Endodermal cell (in vitro differentiated cells): ENCODE results near the gene CCDC80. TPM values are rescaled to one million over a fixed set of nuclear protein-coding genes. Genes with fewer than 3 reads are reported as not detected.

ENCODE experiments used
- DNase-seq: peaks from one replicate; pipeline ENCODE4 v3.0.0-alpha.2; 2017
- H3K27ac ChIP-seq: 2 replicates; pipeline ENCODE4 v1.5.1; 2013; ENCODE audit warnings: mild to moderate bottlenecking, low read depth, low read length, moderate library complexity
- H3K27me3 ChIP-seq: 2 replicates; pipeline ENCODE4 v1.6.1; 2013; ENCODE audit warnings: mild to moderate bottlenecking, low read length, moderate library complexity; ENCODE audit not compliant: insufficient read depth, control insufficient read depth, poor library complexity, severe bottlenecking
- H3K36me3 ChIP-seq: 2 replicates; pipeline ENCODE4 v1.7.0; 2013; ENCODE audit warnings: mild to moderate bottlenecking, low read length, moderate library complexity; ENCODE audit not compliant: control insufficient read depth, insufficient read depth
- H3K4me1 ChIP-seq: one replicate; pipeline ENCODE4 v1.7.0; 2013; ENCODE audit warnings: low read length; ENCODE audit not compliant: control insufficient read depth, insufficient read depth
- H3K4me3 ChIP-seq: 2 replicates; pipeline ENCODE4 v1.5.1; 2013; ENCODE audit warnings: mild to moderate bottlenecking, low read length, moderate library complexity
- H3K9ac ChIP-seq: 2 replicates; pipeline ENCODE4 v1.6.1; 2013; ENCODE audit warnings: mild to moderate bottlenecking, low read length, moderate library complexity; ENCODE audit not compliant: poor library complexity, severe bottlenecking; ENCODE audit errors: extremely low read depth
- H3K9me3 ChIP-seq: 2 replicates; pipeline ENCODE4 v1.6.1; 2013; ENCODE audit warnings: mild to moderate bottlenecking, low read length, moderate library complexity; ENCODE audit not compliant: control insufficient read depth
- H3K27ac Mint-ChIP-seq: 2 replicates; pipeline ENCODE4 v1.8.0; 2020; ENCODE audit warnings: mixed read lengths
- H3K27me3 Mint-ChIP-seq: 2 replicates; pipeline ENCODE4 v1.8.0; 2021; ENCODE audit warnings: mild to moderate bottlenecking, mixed read lengths; ENCODE audit not compliant: insufficient read depth
- H3K36me3 Mint-ChIP-seq: 2 replicates; pipeline ENCODE4 v1.8.0; 2020; ENCODE audit warnings: low read depth, mixed read lengths
- H3K4me1 Mint-ChIP-seq: 2 replicates; pipeline ENCODE4 v1.8.0; 2020; ENCODE audit warnings: mixed read lengths
- H3K4me3 Mint-ChIP-seq: 2 replicates; pipeline ENCODE4 v1.8.0; 2020; ENCODE audit warnings: mild to moderate bottlenecking, moderate library complexity, mixed read lengths
- H3K9me3 Mint-ChIP-seq: 2 replicates; pipeline ENCODE4 v1.8.0; 2020; ENCODE audit warnings: mild to moderate bottlenecking, mixed read lengths
- WGBS, 2 experiments: methylation state at CpG; one replicate each; pipeline versions ENCODE4 v1.1.5 to v1.1.7; 2013; ENCODE audit warnings: missing lambda C conversion rate in 2 of 2, mixed read lengths in 1 of 2; ENCODE audit not compliant: insufficient coverage in 1 of 2, insufficient read length in 1 of 2; 5-methylcytosine and 5-hydroxymethylcytosine counted together
- total RNA-seq, 2 donors: library from RNA; stranded (reverse); fragmentation: NEBNext Ultra II Directional in 1 of 2; extraction: Animal tissue kit (Norgen Biotek cat#: 25700) in 1 of 2; gene quantifications; 2 replicates in 1 of 2; 3 replicates in 1 of 2; pipeline ENCODE4 v1.2.1, GENCODE V29; 2021
- TF ChIP-seq, protein P1 (sequence below): fragments of 200-600 bp; sonication (generic); conservative IDR thresholded peaks from 2 replicates; pipeline ENCODE4 v1.5.0; 2021; ENCODE audit warnings: antibody characterized with exemption, mild to moderate bottlenecking

Gene CCDC80
- total RNA-seq, 2 donors from 2014 or later, result 4.6 to 31.5 TPM

DNA sequence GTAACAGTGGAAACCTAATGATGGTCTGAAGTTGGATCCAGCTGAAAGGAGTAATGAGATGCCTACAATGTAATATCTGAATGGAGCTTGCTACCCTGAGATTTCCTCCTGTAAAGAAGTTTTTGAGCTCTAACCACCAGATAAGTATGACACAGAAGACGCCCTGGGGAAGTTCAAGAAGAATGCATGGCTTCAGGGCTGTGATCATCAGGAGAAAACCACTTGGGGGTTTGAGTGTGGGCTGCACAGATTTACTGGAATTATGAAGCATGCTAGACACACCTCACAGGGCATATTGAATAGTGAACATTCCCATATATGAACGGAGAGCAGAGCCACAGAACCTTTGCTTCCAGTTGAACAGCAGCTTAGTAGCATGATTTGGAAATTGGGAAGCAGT lies 10.6 kb upstream of the CCDC80 start:
- H3K9me3 ChIP-seq, result no peaks in the 10 kb centered on the region

GRCh38 chr3:112651071-112651470 lies 10.1 kb upstream of the CCDC80 start:
- no peak overlapping the region for H3K9ac ChIP-seq
- no peak for DNase-seq
- Mint-ChIP-seq H3K4me1 (peaks cover 23% of the 10 kb centered on the region), H3K27ac (no peak overlapping the region), H3K4me3 (no peak overlapping the region), H3K9me3 (no peaks in the 10 kb centered on the region), H3K36me3 (no peaks in the 10 kb centered on the region), H3K27me3 (peaks cover 5% of the 10 kb centered on the region)
- 90 to 94% methylated on average over 2 to 3 of the region's 3 CpGs for WGBS, 2 experiments
- H3K4me3 ChIP-seq, result no peak overlapping the region
- H3K4me1 ChIP-seq, result peaks cover 8% of the 10 kb centered on the region
- no peaks in the 10 kb centered on the region for H3K9me3 ChIP-seq
- H3K27ac ChIP-seq, result no peak overlapping the region
- no peaks in the 10 kb centered on the region for H3K27me3 ChIP-seq
- H3K36me3 ChIP-seq, result no peaks in the 10 kb centered on the region
- TF ChIP-seq, protein P1, sequence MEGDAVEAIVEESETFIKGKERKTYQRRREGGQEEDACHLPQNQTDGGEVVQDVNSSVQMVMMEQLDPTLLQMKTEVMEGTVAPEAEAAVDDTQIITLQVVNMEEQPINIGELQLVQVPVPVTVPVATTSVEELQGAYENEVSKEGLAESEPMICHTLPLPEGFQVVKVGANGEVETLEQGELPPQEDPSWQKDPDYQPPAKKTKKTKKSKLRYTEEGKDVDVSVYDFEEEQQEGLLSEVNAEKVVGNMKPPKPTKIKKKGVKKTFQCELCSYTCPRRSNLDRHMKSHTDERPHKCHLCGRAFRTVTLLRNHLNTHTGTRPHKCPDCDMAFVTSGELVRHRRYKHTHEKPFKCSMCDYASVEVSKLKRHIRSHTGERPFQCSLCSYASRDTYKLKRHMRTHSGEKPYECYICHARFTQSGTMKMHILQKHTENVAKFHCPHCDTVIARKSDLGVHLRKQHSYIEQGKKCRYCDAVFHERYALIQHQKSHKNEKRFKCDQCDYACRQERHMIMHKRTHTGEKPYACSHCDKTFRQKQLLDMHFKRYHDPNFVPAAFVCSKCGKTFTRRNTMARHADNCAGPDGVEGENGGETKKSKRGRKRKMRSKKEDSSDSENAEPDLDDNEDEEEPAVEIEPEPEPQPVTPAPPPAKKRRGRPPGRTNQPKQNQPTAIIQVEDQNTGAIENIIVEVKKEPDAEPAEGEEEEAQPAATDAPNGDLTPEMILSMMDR, result no peak

More for the DNA sequence above, 10.6 kb upstream of the CCDC80 start:
- 89 to 97% methylated on average over 1 to 2 of the region's 2 CpGs for WGBS, 2 experiments
- peaks cover 5% of the 10 kb centered on the region for H3K27me3 Mint-ChIP-seq
- Histone ChIP-seq H3K36me3 (no peaks in the 10 kb centered on the region), H3K4me1 (peaks cover 4% of the 10 kb centered on the region), H3K4me3 (no peak overlapping the region), H3K27me3 (no peaks in the 10 kb centered on the region), H3K9ac (no peak overlapping the region), H3K27ac (no peak overlapping the region)
- TF ChIP-seq, protein P1, result no peak
- DNase-seq, result no peak
- peaks cover 18% of the 10 kb centered on the region for H3K4me1 Mint-ChIP-seq
- H3K36me3 Mint-ChIP-seq, result no peaks in the 10 kb centered on the region
- H3K4me3 Mint-ChIP-seq, result no peak overlapping the region
- H3K9me3 Mint-ChIP-seq, result no peaks in the 10 kb centered on the region
- H3K27ac Mint-ChIP-seq, result no peak overlapping the region

DNA sequence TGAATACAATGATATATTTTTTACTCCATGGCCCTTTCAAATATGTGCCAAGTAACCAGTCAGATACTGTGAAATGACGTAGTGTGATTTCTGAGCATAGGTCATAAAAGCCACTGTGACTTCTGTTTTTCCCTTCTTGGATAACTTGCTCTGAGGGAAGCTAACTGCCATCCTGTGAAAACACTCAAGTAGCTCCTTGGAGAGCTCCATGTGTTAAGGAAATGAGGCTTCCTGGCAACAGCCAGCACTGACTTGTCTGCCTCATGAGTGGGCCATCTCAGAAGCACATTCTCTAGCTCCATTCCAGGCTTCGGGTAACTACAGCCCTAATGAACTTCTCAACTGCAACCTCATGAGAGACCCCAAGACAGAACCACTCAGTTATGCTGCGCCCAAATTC lies 9.5 kb upstream of the CCDC80 start:
- TF ChIP-seq, protein P1, result no peak
- Histone ChIP-seq H3K4me3 (no peak overlapping the region), H3K9me3 (no peaks in the 10 kb centered on the region), H3K9ac (no peak overlapping the region), H3K27ac (no peak overlapping the region), H3K27me3 (no peaks in the 10 kb centered on the region), H3K4me1 (peaks cover 8% of the 10 kb centered on the region), H3K36me3 (no peaks in the 10 kb centered on the region)
- WGBS, 2 experiments, result 85 to 96% methylated on average over 2 to 3 of the region's 3 CpGs
- Mint-ChIP-seq H3K4me1 (peaks cover 25% of the 10 kb centered on the region), H3K27me3 (peaks cover 5% of the 10 kb centered on the region), H3K27ac (no peak overlapping the region), H3K9me3 (no peaks in the 10 kb centered on the region), H3K4me3 (no peak overlapping the region), H3K36me3 (no peaks in the 10 kb centered on the region)
- no peak for DNase-seq
